GM12878 (cell line): ENCODE measurements around the gene HAAO.

Experiments
- JUND ChIP-seq: IDR thresholded peaks from 2 replicates; pipeline ENCODE4 v1.6.1; 2012; ENCODE audit warnings: low read depth, mild to moderate bottlenecking, low read length, improper control_type of control experiment, moderate library complexity
- POLR2AphosphoS5 ChIP-seq: IDR thresholded peaks from 2 replicates; pipeline ENCODE4 v1.6.1; 2011; ENCODE audit warnings: mild to moderate bottlenecking, low read length, inconsistent platforms
- SIN3A ChIP-seq: IDR thresholded peaks from 2 replicates; pipeline ENCODE4 v1.6.1; 2012; ENCODE audit warnings: low read depth, low read length, improper control_type of control experiment
- SRF ChIP-seq, 2 experiments: IDR thresholded peaks; 2 replicates each; pipeline ENCODE4 v1.6.1; 2011; ENCODE audit warnings: low read depth in 2 of 2, low read length in 2 of 2, mild to moderate bottlenecking in 1 of 2, moderate library complexity in 1 of 2
- TF ChIP-seq, protein P1 (sequence below), 3 experiments: IDR thresholded peaks in 2 of 3; conservative IDR thresholded peaks in 1 of 3; 2 replicates each; pipeline ENCODE4 v1.5.1; 2011; ENCODE audit warnings: low read depth in 3 of 3, low read length in 3 of 3, mild to moderate bottlenecking in 3 of 3, control low read depth in 2 of 3, moderate library complexity in 2 of 3, inconsistent platforms in 1 of 3, mixed read lengths in 1 of 3; ENCODE audit not compliant: control insufficient read depth in 2 of 3, insufficient read depth in 1 of 3; ENCODE audit errors: extremely low read depth in 1 of 3
- TF ChIP-seq, protein P2 (sequence below): IDR thresholded peaks from 2 replicates; pipeline ENCODE4 v1.6.1; 2012; ENCODE audit warnings: improper control_type of control experiment, low read depth, low read length; ENCODE audit not compliant: insufficient replicate concordance

DNA sequence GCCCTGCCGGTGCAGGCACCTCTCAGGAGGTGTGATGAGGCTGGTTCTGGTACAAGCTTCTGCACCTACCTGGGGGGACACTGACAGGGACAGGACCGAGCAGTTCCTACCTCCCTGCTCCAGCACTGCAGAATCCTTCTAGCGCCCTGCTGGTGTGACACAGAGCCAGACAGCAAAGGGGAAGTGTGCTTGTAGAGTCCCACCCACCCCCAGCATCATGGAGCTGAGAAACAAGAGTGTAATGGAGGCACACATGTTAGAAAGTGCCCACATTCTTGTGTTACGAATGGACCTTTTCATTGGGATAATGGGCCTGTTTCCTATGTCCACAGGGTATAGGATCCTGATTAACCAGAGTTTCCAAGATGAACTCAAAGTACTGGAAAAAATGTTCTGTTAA is 66.7 kb downstream of the HAAO start:
- TF ChIP-seq SIN3A, result no peak
- TF ChIP-seq, protein P1, sequence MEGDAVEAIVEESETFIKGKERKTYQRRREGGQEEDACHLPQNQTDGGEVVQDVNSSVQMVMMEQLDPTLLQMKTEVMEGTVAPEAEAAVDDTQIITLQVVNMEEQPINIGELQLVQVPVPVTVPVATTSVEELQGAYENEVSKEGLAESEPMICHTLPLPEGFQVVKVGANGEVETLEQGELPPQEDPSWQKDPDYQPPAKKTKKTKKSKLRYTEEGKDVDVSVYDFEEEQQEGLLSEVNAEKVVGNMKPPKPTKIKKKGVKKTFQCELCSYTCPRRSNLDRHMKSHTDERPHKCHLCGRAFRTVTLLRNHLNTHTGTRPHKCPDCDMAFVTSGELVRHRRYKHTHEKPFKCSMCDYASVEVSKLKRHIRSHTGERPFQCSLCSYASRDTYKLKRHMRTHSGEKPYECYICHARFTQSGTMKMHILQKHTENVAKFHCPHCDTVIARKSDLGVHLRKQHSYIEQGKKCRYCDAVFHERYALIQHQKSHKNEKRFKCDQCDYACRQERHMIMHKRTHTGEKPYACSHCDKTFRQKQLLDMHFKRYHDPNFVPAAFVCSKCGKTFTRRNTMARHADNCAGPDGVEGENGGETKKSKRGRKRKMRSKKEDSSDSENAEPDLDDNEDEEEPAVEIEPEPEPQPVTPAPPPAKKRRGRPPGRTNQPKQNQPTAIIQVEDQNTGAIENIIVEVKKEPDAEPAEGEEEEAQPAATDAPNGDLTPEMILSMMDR (IDR thresholded peaks at IDR 0.05 in 2 of 3, conservative IDR thresholded peaks at IDR 0.05 in 1 of 3; ENCODE audit: control insufficient read depth in 2 of 3, extremely low read depth in 1 of 3, insufficient read depth in 1 of 3, low read depth in 3 of 3, low read length in 3 of 3), result no peak
- TF ChIP-seq, protein P2, sequence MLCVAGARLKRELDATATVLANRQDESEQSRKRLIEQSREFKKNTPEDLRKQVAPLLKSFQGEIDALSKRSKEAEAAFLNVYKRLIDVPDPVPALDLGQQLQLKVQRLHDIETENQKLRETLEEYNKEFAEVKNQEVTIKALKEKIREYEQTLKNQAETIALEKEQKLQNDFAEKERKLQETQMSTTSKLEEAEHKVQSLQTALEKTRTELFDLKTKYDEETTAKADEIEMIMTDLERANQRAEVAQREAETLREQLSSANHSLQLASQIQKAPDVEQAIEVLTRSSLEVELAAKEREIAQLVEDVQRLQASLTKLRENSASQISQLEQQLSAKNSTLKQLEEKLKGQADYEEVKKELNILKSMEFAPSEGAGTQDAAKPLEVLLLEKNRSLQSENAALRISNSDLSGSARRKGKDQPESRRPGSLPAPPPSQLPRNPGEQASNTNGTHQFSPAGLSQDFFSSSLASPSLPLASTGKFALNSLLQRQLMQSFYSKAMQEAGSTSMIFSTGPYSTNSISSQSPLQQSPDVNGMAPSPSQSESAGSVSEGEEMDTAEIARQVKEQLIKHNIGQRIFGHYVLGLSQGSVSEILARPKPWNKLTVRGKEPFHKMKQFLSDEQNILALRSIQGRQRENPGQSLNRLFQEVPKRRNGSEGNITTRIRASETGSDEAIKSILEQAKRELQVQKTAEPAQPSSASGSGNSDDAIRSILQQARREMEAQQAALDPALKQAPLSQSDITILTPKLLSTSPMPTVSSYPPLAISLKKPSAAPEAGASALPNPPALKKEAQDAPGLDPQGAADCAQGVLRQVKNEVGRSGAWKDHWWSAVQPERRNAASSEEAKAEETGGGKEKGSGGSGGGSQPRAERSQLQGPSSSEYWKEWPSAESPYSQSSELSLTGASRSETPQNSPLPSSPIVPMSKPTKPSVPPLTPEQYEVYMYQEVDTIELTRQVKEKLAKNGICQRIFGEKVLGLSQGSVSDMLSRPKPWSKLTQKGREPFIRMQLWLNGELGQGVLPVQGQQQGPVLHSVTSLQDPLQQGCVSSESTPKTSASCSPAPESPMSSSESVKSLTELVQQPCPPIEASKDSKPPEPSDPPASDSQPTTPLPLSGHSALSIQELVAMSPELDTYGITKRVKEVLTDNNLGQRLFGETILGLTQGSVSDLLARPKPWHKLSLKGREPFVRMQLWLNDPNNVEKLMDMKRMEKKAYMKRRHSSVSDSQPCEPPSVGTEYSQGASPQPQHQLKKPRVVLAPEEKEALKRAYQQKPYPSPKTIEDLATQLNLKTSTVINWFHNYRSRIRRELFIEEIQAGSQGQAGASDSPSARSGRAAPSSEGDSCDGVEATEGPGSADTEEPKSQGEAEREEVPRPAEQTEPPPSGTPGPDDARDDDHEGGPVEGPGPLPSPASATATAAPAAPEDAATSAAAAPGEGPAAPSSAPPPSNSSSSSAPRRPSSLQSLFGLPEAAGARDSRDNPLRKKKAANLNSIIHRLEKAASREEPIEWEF, result no peak
- TF ChIP-seq SRF (IDR thresholded peaks at IDR 0.05; ENCODE audit: low read depth in 2 of 2, low read length in 2 of 2), result no peak
- TF ChIP-seq POLR2AphosphoS5, result no peak
- TF ChIP-seq JUND, result no peak
